ENCODE results near the gene IFITM2.
"Not testable (repeated sequence)": the region's sequence is repeated elsewhere in the genome, so short reads cannot be mapped to it uniquely, and the experiment has no call there.

DNA sequence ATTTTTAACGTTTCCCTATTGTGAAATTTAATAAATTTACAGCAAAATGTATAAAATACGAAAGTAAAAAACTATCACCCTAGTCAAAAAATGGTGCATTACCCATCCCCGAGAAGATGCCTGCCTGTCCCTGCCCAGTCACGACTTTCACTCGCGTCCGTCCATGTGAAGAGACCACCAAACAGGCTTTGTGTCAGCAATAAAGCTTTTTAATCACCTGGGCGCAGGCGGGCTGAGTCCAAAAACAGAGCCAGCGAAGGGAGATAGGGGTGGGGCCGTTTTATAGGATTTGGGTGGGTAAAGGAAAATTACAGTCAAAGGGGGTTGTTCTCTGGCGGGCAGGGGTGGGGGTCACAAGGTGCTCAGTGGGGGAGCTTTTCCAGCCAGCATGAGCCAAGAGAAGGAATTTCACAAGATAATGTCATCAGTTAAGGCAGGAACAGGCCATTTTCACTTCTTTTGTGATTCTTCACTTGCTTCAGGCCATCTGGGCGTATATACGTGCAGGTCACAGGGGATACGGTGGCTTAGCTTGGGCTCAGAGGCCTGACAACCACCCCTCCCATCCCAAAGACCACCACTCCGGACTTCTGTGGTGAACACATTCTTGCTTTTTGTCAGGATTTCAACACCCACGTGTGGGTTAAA lies 26.1 kb downstream of the IFITM2 start:
- TF ChIP-seq EZH2phosphoT487 (IDR thresholded peaks at IDR 0.05; ENCODE audit: insufficient read depth, low read depth); EZH2 (IDR thresholded peaks at IDR 0.05; ENCODE audit: insufficient read depth, poor library complexity, severe bottlenecking): not testable (repeated sequence)

Measured in GM23248 (cell line).